ENCODE data around the gene UGGT2.
A peak's percentile ranks its signal among the peaks of the same experiment; 100 is the strongest.
"Not testable (repeated sequence)": the region's sequence is repeated elsewhere in the genome, so short reads cannot be mapped to it uniquely, and the experiment has no call there.

UGGT2 gene

GRCh38 chr13:95801825-95802224, 251.4 kb downstream of the UGGT2 start:
- no peak for TF ChIP-seq CTCF (conservative IDR thresholded peaks at IDR 0.05; ENCODE audit: low read length)
- no peak overlapping the region for H3K4me3 ChIP-seq (ENCODE audit: low read length)

GRCh38 chr13:95800436-95800835, 252.8 kb downstream of the UGGT2 start:
- no peak overlapping the region for H3K4me3 ChIP-seq (ENCODE audit: low read length)
- TF ChIP-seq CTCF (conservative IDR thresholded peaks at IDR 0.05; ENCODE audit: low read length), result no peak
- no peak for DNase-seq (ENCODE audit: low read depth)

More at GRCh38 chr13:95801825-95802224, 251.4 kb downstream of the UGGT2 start:
- DNase-seq (ENCODE audit: low read depth), result no peak

- DNase-seq (ENCODE audit: low read depth), result no peak
- no peak overlapping the region for H3K4me3 ChIP-seq (ENCODE audit: low read length)
- TF ChIP-seq CTCF (conservative IDR thresholded peaks at IDR 0.05; ENCODE audit: low read length), result no peak
These were observed 256.2 kb downstream of the UGGT2 start for GRCh38 chr13:95797016-95797415.

- DNase-seq (ENCODE audit: low read depth), result peak; percentile 66
- no peak for TF ChIP-seq CTCF (conservative IDR thresholded peaks at IDR 0.05; ENCODE audit: low read length)
These were observed 259.4 kb downstream of the UGGT2 start for GRCh38 chr13:95793781-95794180.

GRCh38 chr13:95793018-95793555, 260.1 kb downstream of the UGGT2 start:
- TF ChIP-seq CTCF (conservative IDR thresholded peaks at IDR 0.05; ENCODE audit: low read length), result no peak
- H3K4me3 ChIP-seq (ENCODE audit: low read length), result no peak overlapping the region
- DNase-seq (ENCODE audit: low read depth), result no peak

More at GRCh38 chr13:95793781-95794180, 259.4 kb downstream of the UGGT2 start:
- no peak overlapping the region for H3K4me3 ChIP-seq (ENCODE audit: low read length)

GRCh38 chr13:95791084-95791722, 262.0 kb downstream of the UGGT2 start:
- TF ChIP-seq CTCF (conservative IDR thresholded peaks at IDR 0.05; ENCODE audit: low read length), result no peak
- DNase-seq (ENCODE audit: low read depth), result no peak
- no peak overlapping the region for H3K4me3 ChIP-seq (ENCODE audit: low read length)

- not testable (repeated sequence) for DNase-seq (ENCODE audit: low read depth); H3K4me3 ChIP-seq (ENCODE audit: low read length)
These were observed 263.9 kb downstream of the UGGT2 start for GRCh38 chr13:95789315-95789714.

All from AG10803 (cell line).